Upper lobe of left lung (tissue), 6 donors: ENCODE results near the gene TMF1. TPM values are rescaled to one million over a fixed set of nuclear protein-coding genes. Genes with fewer than 3 reads are reported as not detected.

Experiments used
- ATAC-seq, 2 donors: fragments of 200-7000 bp; cut with Tn5 transposase; one replicate each; pipeline ENCODE4 v1.9.1; 2022; ENCODE audit warnings: mild to moderate bottlenecking in 2 of 2, moderate library complexity in 2 of 2; ENCODE audit not compliant: low FRiP score in 2 of 2
- DNase-seq, 2 donors: peaks; one replicate each; pipeline ENCODE4 v3.0.0-alpha.2; 2019 to 2020
- H3K27ac ChIP-seq, 4 donors: fragments of 200-600 bp; sonication (generic); one replicate each; pipeline ENCODE4 v1.5.1; 2016 to 2019
- H3K27me3 ChIP-seq, 4 donors: fragments of 200-600 bp; sonication (generic); one replicate each; pipeline ENCODE4 v1.5.1; 2017 to 2019
- H3K36me3 ChIP-seq, 4 donors: fragments of 200-600 bp; sonication (generic); one replicate each; pipeline ENCODE4 v1.5.1; 2016 to 2019
- H3K4me1 ChIP-seq, 4 donors: fragments of 200-600 bp; sonication (generic); one replicate each; pipeline ENCODE4 v1.5.1; 2018 to 2019
- H3K4me3 ChIP-seq, 4 donors: fragments of 200-600 bp; sonication (generic); one replicate each; pipeline ENCODE4 v1.5.1; 2017 to 2019; ENCODE audit warnings: mild to moderate bottlenecking in 2 of 4, moderate library complexity in 1 of 4
- H3K9me3 ChIP-seq, 4 donors: fragments of 200-600 bp; sonication (generic); one replicate each; pipeline ENCODE4 v1.5.1; 2018 to 2019
- EP300 ChIP-seq, 4 donors: sonication (generic); formaldehyde crosslinking; IDR thresholded peaks; one replicate each; pipeline ENCODE4 v1.5.1; 2017; ENCODE audit warnings: antibody characterized with exemption in 4 of 4, control low read depth in 2 of 4
- POLR2A ChIP-seq, 4 donors: fragments of 450-650 bp; IDR thresholded peaks; one replicate each; pipeline ENCODE4 v1.5.1; 2016 to 2017; ENCODE audit warnings: antibody characterized with exemption in 4 of 4, mild to moderate bottlenecking in 2 of 4
- POLR2AphosphoS5 ChIP-seq, 2 donors: sonication (generic); formaldehyde crosslinking; IDR thresholded peaks; one replicate each; pipeline ENCODE4 v1.5.1; 2017; ENCODE audit warnings: antibody characterized with exemption in 2 of 2
- WGBS, 2 donors: methylation state at CpG; one replicate each; pipeline ENCODE4 v1.1.5; 2017 to 2018; 5-methylcytosine and 5-hydroxymethylcytosine counted together
- total RNA-seq, 6 donors: library from RNA; depleted of rRNA in 4 of 6; stranded (reverse); fragments of >200 nt in 4 of 6; gene quantifications; one replicate each; pipeline versions ENCODE4 v1.1.0 to v1.2.1, GENCODE V29; 2016 to 2021
- TF ChIP-seq, protein P1 (sequence below), 6 experiments: fragments of 450-650 bp in 4 of 6; fragments of 200-600 bp in 2 of 6; sonication (generic) in 2 of 6; IDR thresholded peaks; one replicate each; pipeline ENCODE4 v1.5.1; 2016 to 2019; ENCODE audit warnings: antibody characterized with exemption in 6 of 6
- donor health status: DM: no; HTN: no; CAD: no; lungs with moderate emphysema.
- donor health status: DM: no; HTN: yes; CAD: no; lungs with severe emphysema.

Gene TMF1, protein sequence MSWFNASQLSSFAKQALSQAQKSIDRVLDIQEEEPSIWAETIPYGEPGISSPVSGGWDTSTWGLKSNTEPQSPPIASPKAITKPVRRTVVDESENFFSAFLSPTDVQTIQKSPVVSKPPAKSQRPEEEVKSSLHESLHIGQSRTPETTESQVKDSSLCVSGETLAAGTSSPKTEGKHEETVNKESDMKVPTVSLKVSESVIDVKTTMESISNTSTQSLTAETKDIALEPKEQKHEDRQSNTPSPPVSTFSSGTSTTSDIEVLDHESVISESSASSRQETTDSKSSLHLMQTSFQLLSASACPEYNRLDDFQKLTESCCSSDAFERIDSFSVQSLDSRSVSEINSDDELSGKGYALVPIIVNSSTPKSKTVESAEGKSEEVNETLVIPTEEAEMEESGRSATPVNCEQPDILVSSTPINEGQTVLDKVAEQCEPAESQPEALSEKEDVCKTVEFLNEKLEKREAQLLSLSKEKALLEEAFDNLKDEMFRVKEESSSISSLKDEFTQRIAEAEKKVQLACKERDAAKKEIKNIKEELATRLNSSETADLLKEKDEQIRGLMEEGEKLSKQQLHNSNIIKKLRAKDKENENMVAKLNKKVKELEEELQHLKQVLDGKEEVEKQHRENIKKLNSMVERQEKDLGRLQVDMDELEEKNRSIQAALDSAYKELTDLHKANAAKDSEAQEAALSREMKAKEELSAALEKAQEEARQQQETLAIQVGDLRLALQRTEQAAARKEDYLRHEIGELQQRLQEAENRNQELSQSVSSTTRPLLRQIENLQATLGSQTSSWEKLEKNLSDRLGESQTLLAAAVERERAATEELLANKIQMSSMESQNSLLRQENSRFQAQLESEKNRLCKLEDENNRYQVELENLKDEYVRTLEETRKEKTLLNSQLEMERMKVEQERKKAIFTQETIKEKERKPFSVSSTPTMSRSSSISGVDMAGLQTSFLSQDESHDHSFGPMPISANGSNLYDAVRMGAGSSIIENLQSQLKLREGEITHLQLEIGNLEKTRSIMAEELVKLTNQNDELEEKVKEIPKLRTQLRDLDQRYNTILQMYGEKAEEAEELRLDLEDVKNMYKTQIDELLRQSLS
- 100 to 1,000 TPM in 1 of 6 donors, 10 to 100 TPM in 5; 30.2 to 212 (median 53.0) TPM for total RNA-seq

DNA sequence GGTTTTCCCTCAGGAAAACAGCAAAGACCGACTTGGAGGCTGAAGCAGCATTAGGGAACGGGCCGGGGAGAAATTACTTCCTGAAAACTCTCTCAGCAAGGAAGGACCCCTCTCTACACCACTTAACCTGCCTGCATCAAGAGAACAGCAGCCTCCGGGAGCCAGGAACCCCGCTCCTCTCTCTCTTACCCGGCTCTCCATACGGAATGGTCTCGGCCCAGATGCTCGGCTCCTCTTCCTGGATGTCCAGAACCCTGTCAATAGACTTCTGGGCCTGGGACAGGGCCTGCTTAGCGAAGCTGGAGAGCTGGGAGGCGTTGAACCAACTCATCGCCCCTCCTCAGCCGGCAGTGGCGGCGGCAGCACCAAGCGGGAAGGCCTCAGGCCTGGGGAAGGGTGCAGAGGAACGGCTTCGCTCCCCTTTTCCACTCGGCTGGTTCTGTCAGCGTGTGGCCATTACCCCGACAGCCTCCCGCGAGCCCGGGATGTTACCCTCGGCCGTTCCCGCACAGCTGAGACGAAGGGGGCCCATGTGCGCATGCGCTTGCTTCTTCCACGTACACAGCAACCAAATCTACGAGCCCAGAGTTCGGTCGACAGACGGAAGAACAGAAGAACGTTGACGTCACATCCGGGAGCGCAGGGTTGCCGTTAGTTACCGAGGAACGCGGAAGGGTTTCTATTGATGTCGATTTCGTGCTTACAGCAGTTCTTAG is at the start of gene TMF1:
Gene TMF1 (minus strand): TSS at position 578 of the 716 bp plus-strand sequence. CDS start 247 bp downstream, at position 331.
- H3K4me3 ChIP-seq, result peak within 1 kb of the TSS; percentile 68 to 87 (median 74)
- ATAC-seq, result peak; percentile 98
- TF ChIP-seq POLR2A (IDR thresholded peaks at IDR 0.05) (peak; percentile 36 to 94 (median 88)), EP300 (IDR thresholded peaks at IDR 0.05) (peak in 1 of 4 donors; percentile 8), POLR2AphosphoS5 (IDR thresholded peaks at IDR 0.05) (peak; percentile 85 to 94)
- TF ChIP-seq, protein P1, sequence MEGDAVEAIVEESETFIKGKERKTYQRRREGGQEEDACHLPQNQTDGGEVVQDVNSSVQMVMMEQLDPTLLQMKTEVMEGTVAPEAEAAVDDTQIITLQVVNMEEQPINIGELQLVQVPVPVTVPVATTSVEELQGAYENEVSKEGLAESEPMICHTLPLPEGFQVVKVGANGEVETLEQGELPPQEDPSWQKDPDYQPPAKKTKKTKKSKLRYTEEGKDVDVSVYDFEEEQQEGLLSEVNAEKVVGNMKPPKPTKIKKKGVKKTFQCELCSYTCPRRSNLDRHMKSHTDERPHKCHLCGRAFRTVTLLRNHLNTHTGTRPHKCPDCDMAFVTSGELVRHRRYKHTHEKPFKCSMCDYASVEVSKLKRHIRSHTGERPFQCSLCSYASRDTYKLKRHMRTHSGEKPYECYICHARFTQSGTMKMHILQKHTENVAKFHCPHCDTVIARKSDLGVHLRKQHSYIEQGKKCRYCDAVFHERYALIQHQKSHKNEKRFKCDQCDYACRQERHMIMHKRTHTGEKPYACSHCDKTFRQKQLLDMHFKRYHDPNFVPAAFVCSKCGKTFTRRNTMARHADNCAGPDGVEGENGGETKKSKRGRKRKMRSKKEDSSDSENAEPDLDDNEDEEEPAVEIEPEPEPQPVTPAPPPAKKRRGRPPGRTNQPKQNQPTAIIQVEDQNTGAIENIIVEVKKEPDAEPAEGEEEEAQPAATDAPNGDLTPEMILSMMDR (IDR thresholded peaks at IDR 0.05), result peak in 1 of 6 experiments; percentile 13
- H3K36me3 ChIP-seq, result peaks cover 6 to 50% (median 17%) of the 10 kb centered on the region in 4 donors
- DNase-seq, result peak; percentile 92 to 99
- H3K27ac ChIP-seq, result peak within 1 kb of the TSS; percentile 95 to 99 (median 97)
- H3K4me1 ChIP-seq, result peaks cover 20 to 36% (median 24%) of the 10 kb centered on the region in 4 donors
- no peaks in the 10 kb centered on the region for H3K27me3 ChIP-seq
- H3K9me3 ChIP-seq, result no peaks in the 10 kb centered on the region
- 0 to 1% methylated on average over 35 to 45 of the region's 45 CpGs for WGBS, 2 donors

DNA sequence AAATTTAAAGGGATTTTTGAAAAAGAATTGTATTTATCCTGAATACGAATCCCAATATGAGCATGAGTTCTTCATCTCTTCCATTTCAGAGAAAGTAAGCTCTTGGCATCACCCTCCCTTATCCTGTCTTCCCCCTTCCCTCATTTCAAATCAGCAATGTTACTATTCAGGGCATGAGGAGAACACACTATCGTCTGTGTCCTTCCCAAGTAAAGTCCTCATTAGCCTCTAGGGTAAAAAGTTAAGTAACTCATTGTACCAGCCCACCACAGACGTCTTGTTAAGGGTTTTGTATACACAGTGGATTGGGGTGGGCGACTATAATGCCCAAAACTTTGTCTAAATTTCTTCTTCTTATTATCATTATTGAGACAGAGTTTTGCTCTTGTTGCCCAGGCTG is 47.4 kb upstream of the TMF1 start:
- 90 to 91% methylated on average over 4 of the region's 4 CpGs for WGBS, 2 donors
- peaks cover 13 to 30% (median 20%) of the 10 kb centered on the region in 4 donors for H3K36me3 ChIP-seq
- no peak overlapping the region for H3K27ac ChIP-seq
- peaks cover 15 to 41% (median 31%) of the 10 kb centered on the region in 4 donors for H3K4me1 ChIP-seq
- H3K9me3 ChIP-seq, result no peaks in the 10 kb centered on the region
- DNase-seq (no peak), ATAC-seq (no peak)
- no peak overlapping the region for H3K4me3 ChIP-seq
- H3K27me3 ChIP-seq, result no peaks in the 10 kb centered on the region
- no peak for TF ChIP-seq POLR2AphosphoS5 (IDR thresholded peaks at IDR 0.05)
- TF ChIP-seq, protein P1 (IDR thresholded peaks at IDR 0.05), result no peak
- no peak for TF ChIP-seq EP300 (IDR thresholded peaks at IDR 0.05)
- TF ChIP-seq POLR2A (IDR thresholded peaks at IDR 0.05), result no peak

DNA sequence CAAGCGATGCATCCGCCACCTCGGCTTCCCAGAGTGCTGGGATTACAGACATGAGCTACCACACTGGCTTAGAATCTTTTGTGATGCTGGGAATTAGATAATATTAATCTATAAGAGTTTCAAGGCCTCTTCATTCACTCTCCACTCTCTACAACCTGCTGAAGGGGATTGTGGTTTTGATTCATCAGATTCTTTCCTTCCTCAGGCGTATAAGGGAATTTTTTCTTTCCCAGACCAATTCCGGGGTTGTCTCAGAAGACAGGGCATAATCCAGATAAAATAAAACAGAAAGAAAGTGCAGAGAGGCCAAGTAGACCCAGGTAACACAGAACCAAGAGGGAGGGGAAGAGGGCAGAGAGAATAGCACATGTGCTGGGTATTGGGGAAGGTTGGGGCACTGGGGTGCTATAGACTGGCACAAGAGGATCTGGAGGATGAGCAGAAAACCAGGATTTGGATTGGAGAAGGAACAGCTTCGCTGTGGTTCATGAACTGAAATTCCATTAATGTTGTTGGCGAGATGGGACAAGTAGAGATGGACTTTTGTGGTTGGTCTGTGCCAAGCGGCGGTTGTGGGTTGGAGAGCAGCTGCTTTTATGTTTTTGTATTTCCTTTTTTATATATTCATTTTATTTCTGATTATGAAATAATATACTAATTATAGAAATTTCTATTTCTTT is 45.4 kb upstream of the TMF1 start:
- H3K27ac ChIP-seq, result peak overlapping the region; percentile 16 to 58 (median 25)
- H3K9me3 ChIP-seq, result no peaks in the 10 kb centered on the region
- H3K27me3 ChIP-seq, result no peaks in the 10 kb centered on the region
- TF ChIP-seq POLR2AphosphoS5 (IDR thresholded peaks at IDR 0.05) (no peak), POLR2A (IDR thresholded peaks at IDR 0.05) (no peak), EP300 (IDR thresholded peaks at IDR 0.05) (no peak)
- TF ChIP-seq, protein P1 (IDR thresholded peaks at IDR 0.05), result no peak
- DNase-seq (no peak), ATAC-seq (peak in 1 of 2 donors; percentile 30)
- WGBS, 2 donors, result 73 to 83% methylated on average over 9 of the region's 9 CpGs
- H3K4me3 ChIP-seq, result no peak overlapping the region
- peaks cover 6 to 15% (median 10%) of the 10 kb centered on the region in 4 donors for H3K36me3 ChIP-seq
- peaks cover 36 to 59% (median 50%) of the 10 kb centered on the region in 4 donors for H3K4me1 ChIP-seq

DNA sequence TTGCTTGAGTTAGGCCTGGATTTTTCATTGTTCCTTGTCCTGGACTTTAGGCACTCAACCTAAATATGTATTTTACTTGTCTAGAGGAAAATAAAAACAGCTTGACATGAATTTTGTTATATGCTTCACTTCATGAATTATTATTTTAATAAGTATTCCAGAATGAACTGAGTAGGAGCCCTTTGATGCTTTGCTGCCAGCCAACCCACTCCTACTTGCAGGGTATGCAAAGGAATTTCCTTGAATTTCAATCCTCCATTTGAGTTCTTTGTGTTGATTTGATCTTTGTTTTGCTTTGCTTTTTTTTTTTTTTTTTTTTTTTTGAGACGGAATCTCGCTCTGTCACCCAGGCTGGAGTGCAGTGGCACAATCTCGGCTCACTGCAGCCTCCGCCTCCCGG is 44.2 kb upstream of the TMF1 start:
- DNase-seq (no peak), ATAC-seq (no peak)
- Histone ChIP-seq H3K27ac (peak overlapping the region in 3 of 4 donors; percentile 35 to 65 (median 58)), H3K4me1 (peaks cover 48 to 71% (median 62%) of the 10 kb centered on the region in 4 donors), H3K9me3 (no peaks in the 10 kb centered on the region), H3K27me3 (no peaks in the 10 kb centered on the region), H3K4me3 (no peak overlapping the region), H3K36me3 (peaks cover 0 to 5% (median 1%) of the 10 kb centered on the region in 4 donors)
- 88 to 95% methylated on average over 3 to 5 of the region's 5 CpGs for WGBS, 2 donors
- TF ChIP-seq EP300 (IDR thresholded peaks at IDR 0.05) (no peak), POLR2AphosphoS5 (IDR thresholded peaks at IDR 0.05) (no peak), POLR2A (IDR thresholded peaks at IDR 0.05) (no peak)
- TF ChIP-seq, protein P1 (IDR thresholded peaks at IDR 0.05), result no peak
